GM12875 (cell line): ENCODE data around the gene MRPL20.
A peak's percentile ranks its signal among the peaks of the same experiment; 100 is the strongest.
"Not testable (repeated sequence)": the region's sequence is repeated elsewhere in the genome, so short reads cannot be mapped to it uniquely, and the experiment has no call there.

Experiments used
- H3K4me3 ChIP-seq: one replicate; pipeline ENCODE4 v1.5.1; 2011; ENCODE audit warnings: low read depth, low read length, control low read depth
- TF ChIP-seq, protein P1 (sequence below): IDR thresholded peaks from 2 replicates; pipeline ENCODE4 v1.5.1; 2011; ENCODE audit warnings: low read depth, mild to moderate bottlenecking, control low read depth, inconsistent platforms, low read length, moderate library complexity, borderline replicate concordance; ENCODE audit not compliant: insufficient read depth

The MRPL20 gene

DNA sequence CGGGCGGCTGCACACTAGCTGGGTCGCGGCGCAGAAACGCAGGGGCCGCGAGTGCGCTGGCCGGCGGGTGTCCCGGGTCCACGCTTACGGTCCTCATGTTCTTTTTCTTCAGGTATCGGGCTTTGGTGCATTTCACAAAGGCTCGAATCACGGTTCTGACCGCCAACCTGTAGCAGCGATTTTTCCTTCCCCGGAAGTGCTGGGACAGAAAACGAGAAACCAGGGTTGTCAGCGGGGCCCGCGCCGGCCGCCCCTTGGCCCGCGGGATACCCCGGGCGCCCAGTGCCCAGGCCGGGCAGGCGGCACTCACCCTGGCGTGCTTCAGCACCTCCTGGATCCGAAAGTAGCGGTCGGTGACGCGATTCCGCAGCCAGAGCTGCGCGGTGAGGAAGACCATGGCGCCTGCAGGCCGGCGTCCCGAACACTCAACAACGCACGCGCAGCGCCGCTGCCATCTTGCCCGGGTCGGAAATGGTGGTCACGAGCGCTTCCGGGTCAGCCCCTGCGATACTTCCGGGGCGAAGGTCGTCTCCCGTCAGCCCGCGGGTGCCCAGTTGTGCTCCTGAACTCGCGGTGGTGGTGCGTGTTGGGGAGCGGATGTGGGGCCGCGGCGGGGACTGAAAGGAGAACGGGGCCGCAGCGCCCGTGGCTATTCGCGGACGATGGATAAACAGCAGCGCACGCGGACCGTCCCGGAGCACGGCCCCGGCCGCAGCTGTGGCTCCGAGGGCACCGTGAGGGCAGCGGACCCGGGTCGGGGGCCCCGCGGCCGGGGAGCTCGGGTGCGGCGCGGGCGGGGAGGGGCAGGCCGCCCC lies at the start of gene MRPL20:
Gene MRPL20 (minus strand): TSS at position 473 of the 815 bp plus-strand sequence. CDS start 76 bp downstream, at position 397.
- H3K4me3 ChIP-seq = peak within 1 kb of the TSS; percentile 100
- TF ChIP-seq, protein P1, sequence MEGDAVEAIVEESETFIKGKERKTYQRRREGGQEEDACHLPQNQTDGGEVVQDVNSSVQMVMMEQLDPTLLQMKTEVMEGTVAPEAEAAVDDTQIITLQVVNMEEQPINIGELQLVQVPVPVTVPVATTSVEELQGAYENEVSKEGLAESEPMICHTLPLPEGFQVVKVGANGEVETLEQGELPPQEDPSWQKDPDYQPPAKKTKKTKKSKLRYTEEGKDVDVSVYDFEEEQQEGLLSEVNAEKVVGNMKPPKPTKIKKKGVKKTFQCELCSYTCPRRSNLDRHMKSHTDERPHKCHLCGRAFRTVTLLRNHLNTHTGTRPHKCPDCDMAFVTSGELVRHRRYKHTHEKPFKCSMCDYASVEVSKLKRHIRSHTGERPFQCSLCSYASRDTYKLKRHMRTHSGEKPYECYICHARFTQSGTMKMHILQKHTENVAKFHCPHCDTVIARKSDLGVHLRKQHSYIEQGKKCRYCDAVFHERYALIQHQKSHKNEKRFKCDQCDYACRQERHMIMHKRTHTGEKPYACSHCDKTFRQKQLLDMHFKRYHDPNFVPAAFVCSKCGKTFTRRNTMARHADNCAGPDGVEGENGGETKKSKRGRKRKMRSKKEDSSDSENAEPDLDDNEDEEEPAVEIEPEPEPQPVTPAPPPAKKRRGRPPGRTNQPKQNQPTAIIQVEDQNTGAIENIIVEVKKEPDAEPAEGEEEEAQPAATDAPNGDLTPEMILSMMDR = no peak

DNA sequence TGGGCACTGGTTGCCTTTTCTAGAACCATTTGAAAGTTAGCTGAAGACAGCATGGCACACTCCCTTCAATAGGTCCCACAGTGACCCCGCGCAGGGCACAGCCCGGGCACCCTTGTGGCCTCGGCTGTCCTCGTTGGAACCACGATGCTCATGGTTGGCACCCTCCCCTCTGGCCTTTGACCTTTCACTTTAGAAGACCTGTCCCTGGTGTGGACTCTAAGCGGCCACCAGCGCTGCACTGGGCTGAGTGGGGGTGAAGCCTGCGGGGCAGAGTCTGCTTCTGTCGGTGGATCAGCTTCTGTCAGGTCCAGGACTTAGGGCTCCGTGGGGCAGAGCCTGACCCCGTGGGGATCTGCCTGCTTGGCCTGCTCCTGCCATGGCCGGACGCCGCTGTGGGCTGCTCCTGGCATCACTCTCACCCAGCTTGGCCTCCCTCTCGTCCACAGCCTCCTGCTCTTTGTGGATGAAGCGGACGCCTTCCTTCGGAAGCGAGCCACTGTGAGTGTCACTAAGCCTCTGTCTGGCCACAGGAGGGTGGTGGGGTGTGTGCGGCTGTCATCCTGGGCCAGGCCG lies 49.7 kb upstream of the MRPL20 start:
- not testable (repeated sequence) for H3K4me3 ChIP-seq

DNA sequence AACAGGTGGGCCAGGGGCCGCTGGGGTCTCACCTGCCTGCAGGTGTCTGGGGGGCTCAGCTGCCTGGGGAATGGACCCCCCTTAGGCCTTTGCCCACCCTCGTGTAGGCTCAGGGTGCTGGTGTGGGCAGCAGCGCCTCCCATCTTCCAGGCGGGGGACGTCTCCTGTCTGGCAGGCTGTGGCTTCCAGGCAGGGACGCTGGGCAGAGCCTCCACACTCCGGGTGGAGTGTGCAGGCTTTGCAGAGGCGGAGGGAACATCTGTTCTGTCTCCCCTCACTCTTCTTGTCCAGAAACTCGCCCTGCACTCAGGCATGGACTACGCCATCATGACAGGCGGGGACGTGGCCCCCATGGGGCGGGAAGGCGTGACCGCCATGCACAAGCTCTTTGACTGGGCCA lies 48.8 kb upstream of the MRPL20 start:
- not testable (repeated sequence) for H3K4me3 ChIP-seq

DNA sequence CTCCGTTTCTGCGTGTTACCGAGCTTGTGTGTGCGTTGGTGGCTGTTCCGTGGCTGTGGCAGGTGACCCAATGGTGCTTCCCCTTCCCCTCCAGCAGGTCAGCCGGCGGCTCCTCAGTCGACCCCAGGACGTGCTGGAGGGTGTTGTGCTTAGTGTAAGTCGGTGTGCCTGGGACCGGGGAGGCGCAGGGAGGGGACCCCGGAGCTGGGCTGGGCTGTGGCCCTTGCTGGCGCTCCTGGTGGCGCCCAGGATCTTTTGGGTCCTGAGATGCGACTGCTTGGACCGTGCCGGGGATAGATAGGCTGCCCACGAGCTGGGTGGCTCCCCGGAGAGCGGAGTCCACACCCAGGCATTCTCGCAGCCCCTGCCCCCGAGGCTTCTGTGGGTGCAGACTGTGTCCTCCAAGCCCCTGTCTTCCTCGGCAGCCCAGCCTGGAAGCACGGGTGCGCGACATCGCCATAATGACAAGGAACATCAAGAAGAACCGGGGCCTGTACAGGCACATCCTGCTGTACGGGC lies 48.3 kb upstream of the MRPL20 start:
- no peak overlapping the region for H3K4me3 ChIP-seq
- TF ChIP-seq, protein P1 = no peak

DNA sequence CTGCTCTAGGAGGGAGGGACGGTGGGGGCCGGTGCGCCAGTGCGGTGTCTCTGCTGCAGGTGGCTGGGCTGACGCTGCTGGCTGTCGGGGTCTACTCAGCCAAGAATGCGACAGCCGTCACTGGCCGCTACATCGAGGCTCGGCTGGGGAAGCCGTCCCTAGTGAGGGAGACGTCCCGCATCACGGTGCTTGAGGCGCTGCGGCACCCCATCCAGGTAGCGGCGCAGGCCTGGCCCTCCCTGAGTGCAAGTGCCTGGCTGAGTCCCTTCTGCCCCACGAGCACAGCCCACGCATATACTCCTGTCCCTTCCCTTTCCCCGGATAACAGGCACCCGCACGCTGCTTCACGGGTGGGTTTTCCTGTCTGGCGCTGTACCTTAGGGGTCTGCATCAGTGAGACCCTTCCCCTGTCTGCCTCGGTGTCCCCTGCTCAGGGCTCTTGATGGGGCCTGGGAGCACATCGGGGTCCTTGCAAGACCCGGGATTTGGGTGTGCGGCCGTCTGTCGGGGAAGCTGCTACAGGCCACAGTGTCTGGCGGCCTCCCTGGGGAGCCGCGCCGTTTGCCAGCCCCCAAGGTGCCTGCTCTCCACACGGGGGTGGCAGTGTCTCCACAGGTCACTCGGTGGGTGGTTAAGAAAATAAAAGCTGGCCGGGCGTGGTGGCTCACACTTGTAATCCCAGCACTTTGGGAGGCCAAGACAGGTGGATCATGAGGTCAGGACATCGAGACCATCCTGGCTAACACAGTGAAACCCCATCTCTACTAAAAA lies 47.4 kb upstream of the MRPL20 start:
- not testable (repeated sequence) for H3K4me3 ChIP-seq

DNA sequence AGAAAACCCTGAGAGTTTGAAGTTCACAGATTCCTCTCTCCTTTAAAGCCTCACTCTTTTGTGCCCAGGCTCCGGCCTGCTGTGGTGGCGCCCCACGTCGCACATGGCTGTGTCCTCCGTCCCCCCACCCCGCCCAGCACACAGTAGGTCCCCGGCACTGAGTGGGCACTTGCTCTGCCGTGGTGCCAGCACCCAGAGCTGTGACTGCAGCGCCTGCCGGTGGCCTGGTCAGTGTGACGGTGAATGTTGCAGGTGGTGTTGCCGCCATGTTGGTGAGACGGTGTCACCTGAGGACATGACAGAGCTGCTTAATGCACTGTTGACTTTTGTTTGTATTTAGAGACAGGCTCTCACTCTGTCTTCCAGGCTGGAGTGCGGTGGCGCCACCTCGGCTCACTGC lies 45.8 kb upstream of the MRPL20 start:
- H3K4me3 ChIP-seq = no peak overlapping the region
- TF ChIP-seq, protein P1 = no peak

DNA sequence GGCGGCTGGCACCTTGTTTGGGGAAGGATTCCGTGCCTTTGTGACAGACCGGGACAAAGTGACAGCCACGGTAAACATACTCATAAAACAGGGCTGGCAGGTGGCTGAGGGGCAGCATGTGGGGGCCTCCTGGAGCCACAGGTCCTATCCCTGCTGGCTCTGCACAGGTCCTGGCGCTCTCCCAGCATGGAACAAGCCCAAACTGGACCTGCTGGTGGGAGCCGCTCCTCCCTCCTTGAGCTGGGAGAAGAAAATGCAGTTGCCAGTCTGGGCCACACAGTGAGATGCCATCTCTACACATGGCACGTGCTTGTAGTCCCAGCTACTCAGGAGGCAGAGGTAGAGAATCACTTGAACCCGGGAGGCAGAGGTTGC lies 45.3 kb upstream of the MRPL20 start:
- not testable (repeated sequence) for H3K4me3 ChIP-seq

DNA sequence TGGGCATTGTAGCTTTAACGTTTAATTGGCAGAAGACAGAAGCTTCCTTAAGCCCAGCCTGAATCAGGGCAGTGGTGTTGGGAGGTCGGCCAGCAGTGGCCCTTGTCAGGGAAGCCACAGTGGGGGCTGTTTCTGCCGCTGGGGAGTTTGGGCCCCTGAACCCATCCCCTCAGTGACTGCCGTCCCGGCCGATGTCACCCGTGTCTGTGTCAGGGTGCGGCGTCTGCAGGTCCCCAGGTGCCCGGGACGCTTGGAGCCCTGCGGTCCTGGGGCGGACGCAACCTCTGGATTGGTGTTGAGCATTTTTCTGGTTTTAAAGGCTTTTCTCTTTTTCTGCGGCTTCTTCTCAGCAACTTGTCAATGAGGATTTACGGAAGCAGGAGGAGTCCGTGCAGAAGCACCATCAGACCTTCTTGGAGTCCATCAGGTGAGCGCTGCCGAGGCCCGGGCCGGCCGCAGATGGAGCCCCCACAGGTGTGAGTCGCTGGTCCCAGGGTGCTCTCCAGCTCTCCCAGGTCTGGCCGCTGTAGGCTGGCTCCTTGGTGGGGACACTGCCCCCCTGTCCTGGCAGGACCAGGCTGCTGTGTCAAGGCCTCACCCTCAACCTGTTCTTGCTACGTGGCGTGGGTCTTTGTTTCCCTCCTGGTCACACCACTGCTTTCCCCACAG lies 44.7 kb upstream of the MRPL20 start:
- H3K4me3 ChIP-seq = no peak overlapping the region
- TF ChIP-seq, protein P1 = no peak

DNA sequence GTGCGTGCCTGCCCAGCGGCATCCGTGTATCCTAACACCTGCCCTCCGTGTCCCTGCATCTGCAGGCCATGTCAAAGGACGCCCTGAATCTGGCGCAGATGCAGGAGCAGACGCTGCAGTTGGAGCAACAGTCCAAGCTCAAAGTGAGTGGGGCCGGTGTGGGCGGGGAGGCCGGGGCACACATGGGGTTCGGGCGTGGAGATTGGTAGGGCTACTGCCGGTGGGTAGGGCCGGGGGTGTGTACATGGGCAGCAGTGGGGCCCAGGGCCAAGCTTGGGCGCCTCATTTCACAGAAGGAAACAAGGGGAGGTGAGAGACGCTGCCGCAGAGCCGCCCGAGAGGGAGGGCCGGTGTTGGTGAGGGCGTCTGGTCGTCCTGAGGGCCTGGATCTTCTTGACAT lies 43.5 kb upstream of the MRPL20 start:
- H3K4me3 ChIP-seq = not testable (repeated sequence)
